HepG2 (cell line): Measurements from ENCODE around the gene TMEM232. TPM values are rescaled to one million over a fixed set of nuclear protein-coding genes. Genes with fewer than 3 reads are reported as not detected.

ENCODE experiments used
- ATAC-seq: fragments of 200-7000 bp; cut with Tn5 transposase; 3 replicates; pipeline ENCODE4 v1.9.1; 2020; ENCODE audit warnings: mild to moderate bottlenecking, moderate library complexity
- BruUV-seq: library from RNA; stranded (reverse); fragments of 400-500 nt; replicated peaks from 2 replicates; lab custom pipeline; 2021; lab: Mats Ljungman, UMichigan
- CTCF ChIA-PET: fragments of 300-600 bp; formaldehyde crosslinking; extraction: SDS; loops from one replicate; lab custom pipeline; 2021; ENCODE audit warnings: low total read pairs, inconsistent platforms, low intra/inter-chr PET ratio; lab: Yijun Ruan, JAX
- POLR2A ChIA-PET: fragments of 350-600 bp; sonication (Branson Sonifier 250); formaldehyde crosslinking; loops from one replicate; lab custom pipeline; 2020; ENCODE audit warnings: antibody characterized with exemption, inconsistent platforms; lab: Yijun Ruan, JAX
- DNase-seq: peaks from one replicate; pipeline ENCODE4 v3.0.0-alpha.2; 2015; ENCODE audit warnings: low spot score
- FAIRE-seq: peaks from 3 replicates; lab custom pipeline; 2011; peaks lifted over from hg19 to GRCh38; lab: Jason Lieb, UNC
- H2AFZ ChIP-seq: one replicate; pipeline ENCODE4 v1.6.1; 2011; ENCODE audit warnings: low read length, inconsistent platforms
- H3K27ac ChIP-seq: fragments of 300-600 bp; 3 replicates; pipeline ENCODE4 v1.8.0; 2011; ENCODE audit warnings: mixed run types, mild to moderate bottlenecking, mixed read lengths, low read length, inconsistent platforms; ENCODE audit not compliant: insufficient read depth; ENCODE audit errors: extremely low read length
- H3K27me3 ChIP-seq, 2 experiments: fragments of 200-600 bp in 1 of 2; 2 replicates in 1 of 2; 3 replicates in 1 of 2; pipeline versions ENCODE4 v1.6.0 to v1.8.0; 2011; ENCODE audit warnings: low read length in 2 of 2, mild to moderate bottlenecking in 2 of 2, moderate library complexity in 2 of 2, inconsistent platforms in 1 of 2; ENCODE audit not compliant: insufficient read depth in 2 of 2, control insufficient read depth in 1 of 2
- H3K36me3 ChIP-seq, 2 experiments: fragments of 200-600 bp in 1 of 2; replicated peaks in 1 of 2; 2 replicates in 1 of 2; 3 replicates in 1 of 2; pipeline versions ENCODE4 v1.5.1 to v1.8.0; 2011; ENCODE audit warnings: low read length in 2 of 2, inconsistent platforms in 1 of 2; ENCODE audit not compliant: insufficient read depth in 2 of 2, control insufficient read depth in 1 of 2
- H3K4me1 ChIP-seq: 2 replicates; pipeline ENCODE4 v1.5.1; 2012; ENCODE audit warnings: low read length, inconsistent platforms; ENCODE audit not compliant: insufficient read depth
- H3K4me2 ChIP-seq: 2 replicates; pipeline ENCODE4 v1.6.0; 2011; ENCODE audit warnings: low read depth, low read length, inconsistent platforms
- H3K4me3 ChIP-seq, 3 experiments: fragments of 200-600 bp in 1 of 3; sonication (generic), shearing (Covaris generic) in 1 of 3; replicated peaks in 1 of 3; 2 replicates each; pipeline ENCODE4 v1.5.1; 2011 to 2016; ENCODE audit warnings: low read length in 3 of 3, inconsistent platforms in 2 of 3, low read depth in 2 of 3, mild to moderate bottlenecking in 2 of 3, control low read depth in 1 of 3, mixed read lengths in 1 of 3; ENCODE audit not compliant: insufficient read depth in 1 of 3
- H3K79me2 ChIP-seq: one replicate; pipeline ENCODE4 v1.6.1; 2011; ENCODE audit warnings: low read length, inconsistent platforms; ENCODE audit not compliant: insufficient read depth
- H3K9ac ChIP-seq: 2 replicates; pipeline ENCODE4 v1.6.0; 2011; ENCODE audit warnings: mild to moderate bottlenecking, low read depth, low read length, inconsistent platforms; ENCODE audit not compliant: insufficient read depth
- H3K9me3 ChIP-seq: 2 replicates; pipeline ENCODE4 v1.5.1; 2012; ENCODE audit warnings: mild to moderate bottlenecking, low read length
- H4K20me1 ChIP-seq: 2 replicates; pipeline ENCODE4 v1.6.0; 2011; ENCODE audit warnings: inconsistent platforms, mild to moderate bottlenecking, low read length, moderate library complexity; ENCODE audit not compliant: insufficient read depth
- CEBPG ChIP-seq: IDR thresholded peaks from 2 replicates; pipeline ENCODE4 v1.6.1; 2016
- FOXM1 ChIP-seq: sonication (generic); formaldehyde crosslinking; IDR thresholded peaks from 2 replicates; pipeline ENCODE4 v1.5.0; 2020; ENCODE audit warnings: missing genetic modification reagents
- MAFF ChIP-seq: IDR thresholded peaks from 2 replicates; pipeline ENCODE4 v1.6.1; 2011; ENCODE audit warnings: low read depth, low read length, improper control_type of control experiment
- MAFK ChIP-seq, 2 experiments: IDR thresholded peaks in 1 of 2; conservative IDR thresholded peaks in 1 of 2; 2 replicates each; pipeline ENCODE4 v1.6.1; 2011; ENCODE audit warnings: improper control_type of control experiment in 2 of 2, low read length in 2 of 2
- NCOR1 ChIP-seq: fragments of 200-600 bp; sonication (generic); IDR thresholded peaks from 2 replicates; pipeline ENCODE4 v1.7.0; 2017; ENCODE audit warnings: antibody characterized with exemption, low read length, borderline replicate concordance
- NFE2L2 ChIP-seq: fragments of 150-350 bp; IDR thresholded peaks from 2 replicates; pipeline ENCODE4 v1.6.1; 2014; ENCODE audit warnings: low read length
- SIN3A ChIP-seq: IDR thresholded peaks from 2 replicates; pipeline ENCODE4 v1.6.1; 2011; ENCODE audit warnings: low read depth, mild to moderate bottlenecking, control low read depth, low read length, borderline replicate concordance
- TGIF2 ChIP-seq: IDR thresholded peaks from 2 replicates; pipeline ENCODE4 v1.6.1; 2016; ENCODE audit warnings: control low read depth, missing compliant biosample characterization
- ZNF781 ChIP-seq: sonication (generic); formaldehyde crosslinking; IDR thresholded peaks from 2 replicates; pipeline ENCODE4 v1.5.1; 2020; ENCODE audit warnings: borderline replicate concordance, mild to moderate bottlenecking, missing genetic modification reagents; ENCODE audit errors: not compliant biosample characterization
- ZNF839 ChIP-seq: sonication (generic); formaldehyde crosslinking; IDR thresholded peaks from 2 replicates; pipeline ENCODE4 v1.4.0; 2020; ENCODE audit warnings: missing genetic modification reagents, mild to moderate bottlenecking, borderline replicate concordance
- WGBS: methylation state at CpG from one replicate; pipeline ENCODE4 v1.1.6; 2017; ENCODE audit warnings: low lambda C conversion rate; 5-methylcytosine and 5-hydroxymethylcytosine counted together
- in situ Hi-C: cut with HindIII; loops from 2 replicates; pipeline ENCODE4 v1.10.0; 2017; ENCODE audit warnings: low pct_unique_long_range_greater_than_20kb; ENCODE audit not compliant: extremely low pct_ligation_motif_present
- intact Hi-C: fragments of 100-400 bp; cut with micrococcal nuclease; formaldehyde crosslinking; loops from one replicate; pipeline ENCODE4 v1.10.0; 2022; ENCODE audit not compliant: unreplicated experiment
- microRNA-seq: library from miRNA; unstranded; fragments of <30 nt; microRNA quantifications from one replicate; pipeline ENCODE4, GENCODE V29; 2020
- polyA plus RNA-seq, 8 experiments: library from polyadenylated mRNA; depleted of rRNA in 3 of 8; stranded (reverse) in 7 of 8; unstranded in 1 of 8; fragments of >200 nt; fragmentation: Illumina TruSeq in 4 of 8; extraction: Trizol in 4 of 8; gene quantifications; 2 replicates each; pipeline versions ENCODE4 v1.2.1 to v1.2.3, GENCODE V29; 2011 to 2016; ENCODE audit warnings: low read depth in 4 of 8, missing spikeins in 1 of 8, mixed read lengths in 1 of 8; ENCODE audit not compliant: insufficient read depth in 1 of 8
- small RNA-seq, 3 experiments: library from RNA; depleted of rRNA; stranded (forward); fragments of <200 nt; gene quantifications; one replicate each; pipeline ENCODE3, GENCODE V24; 2012; ENCODE audit warnings: low read depth in 2 of 3, low replicate concordance in 1 of 3; ENCODE audit not compliant: insufficient read length in 3 of 3, insufficient read depth in 2 of 3
- total RNA-seq, 5 experiments: library from RNA; depleted of rRNA; stranded (reverse); fragments of >200 nt; fragmentation: Illumina TruSeq; extraction: Trizol; gene quantifications; 2 replicates each; pipeline ENCODE4 v1.2.3, GENCODE V29; 2016; ENCODE audit warnings: low read depth in 1 of 5

The TMEM232 gene
- total and polyA plus RNA-seq, 2 of the 13 experiments (the other 11 are each of a cell fraction or from before 2014, with no cell fraction given) = 0.29 to 0.71 TPM

GRCh38 chr5:110371011-110371724, 355.3 kb downstream of the TMEM232 start:
- H3K9me3 ChIP-seq = no peaks in the 10 kb centered on the region
- no peaks in the 10 kb centered on the region for H3K36me3 ChIP-seq
- TF ChIP-seq MAFF = peak; percentile 95
- TF ChIP-seq NCOR1 = no peak
- TF ChIP-seq TGIF2 (CRISPR knock-in tag) = no peak
- TF ChIP-seq ZNF781 = no peak
- TF ChIP-seq FOXM1 = no peak
- peak; percentile 93 to 98 for TF ChIP-seq MAFK (conservative IDR thresholded peaks at IDR 0.05 in 1 of 2, IDR thresholded peaks at IDR 0.05 in 1 of 2; ENCODE audit: low read length in 2 of 2)
- no peak for TF ChIP-seq SIN3A
- TF ChIP-seq ZNF839 = no peak
- no peak for TF ChIP-seq CEBPG
- TF ChIP-seq NFE2L2 = peak; percentile 61; the same call in 1 of the 2 replicates
- H3K9ac ChIP-seq = no peak overlapping the region
- H3K4me2 ChIP-seq = no peak overlapping the region
- no peaks in the 10 kb centered on the region for H3K79me2 ChIP-seq
- ChIA-PET POLR2A (no interaction called here), CTCF (no interaction called here)
- no peaks in the 10 kb centered on the region; a peak in 1 of 5 replicates for H3K27me3 ChIP-seq
- no peak for ATAC-seq
- in situ Hi-C loops (no loop called here), intact Hi-C loops (no loop called here)
- no peak overlapping the region for H3K4me3 ChIP-seq
- H3K4me1 ChIP-seq = no peaks in the 10 kb centered on the region; the same call in 1 of the 2 replicates
- 0% methylated on average over 1 of the region's 1 CpG for WGBS
- H3K27ac ChIP-seq = no peak overlapping the region
- no peak for DNase-seq
- BruUV-seq = no TSS peak
- H2AFZ ChIP-seq = no peak overlapping the region
- no peak for FAIRE-seq
- H4K20me1 ChIP-seq = no peaks in the 10 kb centered on the region

Small RNA genes within 50 kb of the gene (microRNA-seq; reads per million reads assigned to microRNA genes)
- not detected for gene MIR548F3

Small RNA genes within 50 kb of the gene (small RNA-seq; reads per million reads assigned to genes)
- 0 reads per million in 3 experiments for gene MIR548F3
- 0 reads per million in 3 experiments for gene RF00432

Other genes starting within 250 kb of the TMEM232 start
- 34.6 and 45.2 TPM in 2 replicates for gene SLC25A46, start 12.3 kb upstream of the TMEM232 start, total RNA-seq (2016; rRNA removed; fragmentation: Illumina TruSeq; extraction: Trizol)
- gene SLC25A46, start 12.3 kb upstream of the TMEM232 start, polyA plus RNA-seq (2011; rRNA removed) = 13.7 and 14.2 TPM in 2 replicates